SHP77 (cell line): Measurements from ENCODE around the gene ARAP3.

Experiments used
- DNase-seq, 2 experiments: peaks; one replicate each; lab custom pipeline; 2025; lab: John Stamatoyannopoulos, UW

ARAP3 gene

GRCh38 chr5:141641634-141642267 lies 40.3 kb downstream of the ARAP3 start:
- DNase-seq, result no peak

- no peak for DNase-seq
Observed at GRCh38 chr5:141640698-141641097, 41.3 kb downstream of the ARAP3 start.

- DNase-seq, result no peak
Observed at GRCh38 chr5:141640051-141640415, 42.0 kb downstream of the ARAP3 start.

GRCh38 chr5:141639357-141640050 lies 42.5 kb downstream of the ARAP3 start:
- no peak for DNase-seq

GRCh38 chr5:141638771-141639170 lies 43.3 kb downstream of the ARAP3 start:
- DNase-seq, result no peak

GRCh38 chr5:141637767-141638419 lies 44.1 kb downstream of the ARAP3 start:
- peak; percentile 8 to 36 for DNase-seq

GRCh38 chr5:141637123-141637766 lies 44.8 kb downstream of the ARAP3 start:
- DNase-seq, result peak; percentile 21 to 58

GRCh38 chr5:141636413-141637122 lies 45.5 kb downstream of the ARAP3 start, which contains the start of the genes HDAC3 and RELL2:
HDAC3 (minus strand) TSS chr5:141636849; CDS start chr5:141636790, 59 bp downstream.
RELL2 (plus strand) TSS chr5:141636997; CDS start chr5:141638226, 1,229 bp downstream.
- DNase-seq, result peak; percentile 69 to 78

- DNase-seq, result no peak
Observed at GRCh38 chr5:141636106-141636412, 46.0 kb downstream of the ARAP3 start.

GRCh38 chr5:141635646-141636045 lies 46.4 kb downstream of the ARAP3 start:
- DNase-seq, result no peak

- DNase-seq, result no peak
Observed at GRCh38 chr5:141634720-141635119, 47.3 kb downstream of the ARAP3 start.

- no peak for DNase-seq
Observed at GRCh38 chr5:141633871-141634561, 48.0 kb downstream of the ARAP3 start.

- peak in 1 of 2 experiments; percentile 6 for DNase-seq
Observed at GRCh38 chr5:141632650-141633049, 49.4 kb downstream of the ARAP3 start.

- no peak for DNase-seq
Observed at GRCh38 chr5:141630570-141631140, 51.4 kb downstream of the ARAP3 start.

- no peak for DNase-seq
Observed at GRCh38 chr5:141628175-141628788, 53.7 kb downstream of the ARAP3 start.

- no peak for DNase-seq
Observed at GRCh38 chr5:141623611-141624010, 58.4 kb downstream of the ARAP3 start.

GRCh38 chr5:141623186-141623585 lies 58.8 kb downstream of the ARAP3 start:
- DNase-seq, result no peak

- peak; percentile 95 to 96 for DNase-seq
Observed at GRCh38 chr5:141618804-141619554, 63.1 kb downstream of the ARAP3 start, which contains the start of gene DIAPH1. DIAPH1 (minus strand) TSS chr5:141619000; CDS start chr5:141618914, 86 bp downstream.

- DNase-seq, result peak; percentile 49 to 53
Observed at GRCh38 chr5:141618030-141618803, 63.8 kb downstream of the ARAP3 start.
